Uterus (tissue), 2 donors: Measurements from ENCODE around the gene DPEP1.

Source experiments
- POLR2A ChIP-seq, 2 donors: fragments of 450-650 bp; IDR thresholded peaks; one replicate each; pipeline ENCODE4 v1.6.1; 2016; ENCODE audit warnings: antibody characterized with exemption in 2 of 2, mild to moderate bottlenecking in 1 of 2, moderate library complexity in 1 of 2
- TF ChIP-seq, protein P1 (sequence below), 4 experiments: fragments of 200-600 bp in 2 of 4; fragments of 450-650 bp in 2 of 4; sonication (generic) in 2 of 4; IDR thresholded peaks; one replicate each; pipeline ENCODE4 v1.5.1; 2016 to 2019; ENCODE audit warnings: antibody characterized with exemption in 4 of 4, mild to moderate bottlenecking in 2 of 4, moderate library complexity in 1 of 4

DNA sequence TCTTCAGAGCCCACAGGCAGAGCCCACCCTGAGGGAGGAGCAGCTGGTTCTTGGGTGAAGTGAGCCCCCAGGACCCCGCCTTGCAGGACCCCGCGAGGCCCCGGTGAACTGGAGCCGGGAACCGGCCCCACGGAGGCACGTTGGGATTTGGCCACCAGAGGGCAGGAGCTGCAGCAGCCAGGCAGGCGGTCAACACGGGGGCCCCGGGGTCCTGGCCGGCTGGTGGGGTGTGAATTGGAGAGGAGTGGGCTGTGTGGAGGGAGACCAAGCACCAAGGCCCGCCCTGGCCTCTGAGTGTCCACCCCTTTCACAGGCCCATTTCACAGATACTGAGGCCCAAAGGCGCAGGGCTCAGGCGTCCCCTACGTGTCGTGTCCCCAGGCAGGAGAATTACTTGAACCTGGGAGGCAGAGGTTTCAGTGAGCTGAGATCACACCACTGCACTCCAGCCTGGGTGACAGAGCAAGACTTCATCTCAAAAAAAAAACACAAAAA lies 2.2 kb downstream of the DPEP1 start:
- TF ChIP-seq, protein P1, sequence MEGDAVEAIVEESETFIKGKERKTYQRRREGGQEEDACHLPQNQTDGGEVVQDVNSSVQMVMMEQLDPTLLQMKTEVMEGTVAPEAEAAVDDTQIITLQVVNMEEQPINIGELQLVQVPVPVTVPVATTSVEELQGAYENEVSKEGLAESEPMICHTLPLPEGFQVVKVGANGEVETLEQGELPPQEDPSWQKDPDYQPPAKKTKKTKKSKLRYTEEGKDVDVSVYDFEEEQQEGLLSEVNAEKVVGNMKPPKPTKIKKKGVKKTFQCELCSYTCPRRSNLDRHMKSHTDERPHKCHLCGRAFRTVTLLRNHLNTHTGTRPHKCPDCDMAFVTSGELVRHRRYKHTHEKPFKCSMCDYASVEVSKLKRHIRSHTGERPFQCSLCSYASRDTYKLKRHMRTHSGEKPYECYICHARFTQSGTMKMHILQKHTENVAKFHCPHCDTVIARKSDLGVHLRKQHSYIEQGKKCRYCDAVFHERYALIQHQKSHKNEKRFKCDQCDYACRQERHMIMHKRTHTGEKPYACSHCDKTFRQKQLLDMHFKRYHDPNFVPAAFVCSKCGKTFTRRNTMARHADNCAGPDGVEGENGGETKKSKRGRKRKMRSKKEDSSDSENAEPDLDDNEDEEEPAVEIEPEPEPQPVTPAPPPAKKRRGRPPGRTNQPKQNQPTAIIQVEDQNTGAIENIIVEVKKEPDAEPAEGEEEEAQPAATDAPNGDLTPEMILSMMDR (IDR thresholded peaks at IDR 0.05): peak in 3 of 4 experiments; percentile 30 to 41 (median 40)
- no peak for TF ChIP-seq POLR2A (IDR thresholded peaks at IDR 0.05)
